Measurements from ENCODE around the gene ADCY4.

DNA sequence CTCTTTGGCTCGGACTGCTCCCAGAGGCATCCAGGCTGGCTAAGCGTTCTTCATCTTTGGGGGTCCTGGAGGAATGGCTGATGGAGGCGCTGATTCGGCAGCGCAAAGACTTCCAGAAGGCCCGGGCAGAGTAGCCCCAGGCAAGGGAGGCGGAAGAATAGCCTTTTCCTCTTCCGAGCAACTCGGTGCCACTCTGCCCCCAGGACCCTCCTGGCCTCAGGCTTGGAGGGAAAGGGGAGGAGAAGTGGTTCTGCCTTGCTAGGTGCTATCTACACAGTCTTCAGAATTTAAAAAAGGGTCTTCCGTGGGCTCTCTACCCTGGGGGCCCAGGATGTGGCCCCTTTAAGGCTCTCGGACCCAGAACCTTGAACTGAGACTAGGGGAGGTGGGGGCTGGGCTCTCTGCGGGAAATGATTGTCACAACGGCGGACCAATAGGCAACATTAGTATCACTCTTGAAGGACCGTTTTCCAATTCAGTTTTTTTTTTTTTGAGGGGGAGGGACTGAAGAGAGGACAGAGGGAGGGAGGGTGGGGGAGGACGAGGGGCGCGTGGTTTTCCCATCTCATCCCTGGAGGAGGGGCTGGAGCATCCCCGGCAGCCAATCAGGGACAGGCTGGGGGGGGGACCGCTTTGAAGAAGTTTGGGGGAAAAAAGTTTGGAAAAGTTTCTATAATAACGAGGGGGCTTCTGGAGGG lies 32.8 kb upstream of the ADCY4 start, which contains the start of gene NFATC4:
- no peak for TF ChIP-seq EZH2 (IDR thresholded peaks at IDR 0.05; ENCODE audit: insufficient read depth, poor library complexity, severe bottlenecking)
- TF ChIP-seq EZH2phosphoT487 (IDR thresholded peaks at IDR 0.05; ENCODE audit: insufficient read depth, low read depth) = no peak

Measured in GM23248 (cell line).